PC-9 (cell line): ENCODE measurements around the gene DCAF7.

ENCODE experiments used
- EZH2 ChIP-seq: fragments of 200-600 bp; sonication (generic); IDR thresholded peaks from 2 replicates; pipeline ENCODE4 v1.8.0; 2017; ENCODE audit warnings: antibody characterized with exemption, low read depth
- TF ChIP-seq, protein P1 (sequence below): fragments of 200-600 bp; sonication (generic); conservative IDR thresholded peaks from 2 replicates; pipeline ENCODE4 v1.6.1; 2017; ENCODE audit warnings: mixed run types, antibody characterized with exemption, mild to moderate bottlenecking, moderate library complexity

DNA sequence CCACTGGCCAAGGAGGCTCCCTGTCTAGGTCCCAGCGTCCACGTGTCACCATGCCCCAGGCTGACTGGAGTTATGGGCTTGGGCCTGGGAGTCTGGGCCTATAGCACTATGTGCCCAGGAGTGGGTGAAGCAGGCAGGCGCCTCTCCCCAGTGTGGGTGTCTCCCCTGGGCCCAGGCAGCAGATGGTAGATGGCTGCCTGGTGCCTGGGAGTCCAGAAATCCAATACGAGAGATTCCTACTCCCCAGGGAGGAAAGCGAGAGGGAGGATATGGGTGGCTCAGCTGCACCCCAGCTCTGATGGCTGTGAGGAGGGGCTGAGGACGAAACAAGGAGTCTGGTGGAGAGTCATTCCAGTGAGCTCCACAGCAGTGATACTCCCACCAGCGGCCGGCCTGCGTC lies 22.1 kb upstream of the DCAF7 start:
- TF ChIP-seq, protein P1, sequence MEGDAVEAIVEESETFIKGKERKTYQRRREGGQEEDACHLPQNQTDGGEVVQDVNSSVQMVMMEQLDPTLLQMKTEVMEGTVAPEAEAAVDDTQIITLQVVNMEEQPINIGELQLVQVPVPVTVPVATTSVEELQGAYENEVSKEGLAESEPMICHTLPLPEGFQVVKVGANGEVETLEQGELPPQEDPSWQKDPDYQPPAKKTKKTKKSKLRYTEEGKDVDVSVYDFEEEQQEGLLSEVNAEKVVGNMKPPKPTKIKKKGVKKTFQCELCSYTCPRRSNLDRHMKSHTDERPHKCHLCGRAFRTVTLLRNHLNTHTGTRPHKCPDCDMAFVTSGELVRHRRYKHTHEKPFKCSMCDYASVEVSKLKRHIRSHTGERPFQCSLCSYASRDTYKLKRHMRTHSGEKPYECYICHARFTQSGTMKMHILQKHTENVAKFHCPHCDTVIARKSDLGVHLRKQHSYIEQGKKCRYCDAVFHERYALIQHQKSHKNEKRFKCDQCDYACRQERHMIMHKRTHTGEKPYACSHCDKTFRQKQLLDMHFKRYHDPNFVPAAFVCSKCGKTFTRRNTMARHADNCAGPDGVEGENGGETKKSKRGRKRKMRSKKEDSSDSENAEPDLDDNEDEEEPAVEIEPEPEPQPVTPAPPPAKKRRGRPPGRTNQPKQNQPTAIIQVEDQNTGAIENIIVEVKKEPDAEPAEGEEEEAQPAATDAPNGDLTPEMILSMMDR: no peak
- no peak for TF ChIP-seq EZH2
